Uterus (tissue), 2 donors: Measurements from ENCODE around the gene EEF1AKMT3.

Experiments
- POLR2A ChIP-seq, 2 donors: fragments of 450-650 bp; IDR thresholded peaks; one replicate each; pipeline ENCODE4 v1.6.1; 2016; ENCODE audit warnings: antibody characterized with exemption in 2 of 2, mild to moderate bottlenecking in 1 of 2, moderate library complexity in 1 of 2
- TF ChIP-seq, protein P1 (sequence below), 4 experiments: fragments of 200-600 bp in 2 of 4; fragments of 450-650 bp in 2 of 4; sonication (generic) in 2 of 4; IDR thresholded peaks; one replicate each; pipeline ENCODE4 v1.5.1; 2016 to 2019; ENCODE audit warnings: antibody characterized with exemption in 4 of 4, mild to moderate bottlenecking in 2 of 4, moderate library complexity in 1 of 4

DNA sequence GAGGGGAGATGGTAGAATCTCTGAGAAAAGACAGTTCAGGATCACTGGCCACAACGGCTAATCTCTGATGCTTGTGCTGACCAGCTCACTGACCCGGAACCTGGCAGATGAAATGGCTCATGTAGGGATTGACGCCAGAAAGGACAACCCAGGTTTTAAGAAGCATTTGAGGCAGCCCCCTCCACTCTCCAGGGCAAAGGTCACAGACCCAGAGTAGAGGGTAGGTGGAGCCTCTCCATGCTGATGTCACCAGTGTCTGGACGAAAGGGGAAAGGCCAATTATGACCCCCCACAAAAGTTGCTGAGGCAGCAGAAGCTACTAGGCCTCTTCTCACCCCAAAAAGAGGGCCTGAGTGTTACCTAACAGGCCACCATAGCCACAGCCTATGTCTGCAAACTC, 1.7 kb upstream of the EEF1AKMT3 start:
- TF ChIP-seq, protein P1, sequence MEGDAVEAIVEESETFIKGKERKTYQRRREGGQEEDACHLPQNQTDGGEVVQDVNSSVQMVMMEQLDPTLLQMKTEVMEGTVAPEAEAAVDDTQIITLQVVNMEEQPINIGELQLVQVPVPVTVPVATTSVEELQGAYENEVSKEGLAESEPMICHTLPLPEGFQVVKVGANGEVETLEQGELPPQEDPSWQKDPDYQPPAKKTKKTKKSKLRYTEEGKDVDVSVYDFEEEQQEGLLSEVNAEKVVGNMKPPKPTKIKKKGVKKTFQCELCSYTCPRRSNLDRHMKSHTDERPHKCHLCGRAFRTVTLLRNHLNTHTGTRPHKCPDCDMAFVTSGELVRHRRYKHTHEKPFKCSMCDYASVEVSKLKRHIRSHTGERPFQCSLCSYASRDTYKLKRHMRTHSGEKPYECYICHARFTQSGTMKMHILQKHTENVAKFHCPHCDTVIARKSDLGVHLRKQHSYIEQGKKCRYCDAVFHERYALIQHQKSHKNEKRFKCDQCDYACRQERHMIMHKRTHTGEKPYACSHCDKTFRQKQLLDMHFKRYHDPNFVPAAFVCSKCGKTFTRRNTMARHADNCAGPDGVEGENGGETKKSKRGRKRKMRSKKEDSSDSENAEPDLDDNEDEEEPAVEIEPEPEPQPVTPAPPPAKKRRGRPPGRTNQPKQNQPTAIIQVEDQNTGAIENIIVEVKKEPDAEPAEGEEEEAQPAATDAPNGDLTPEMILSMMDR (IDR thresholded peaks at IDR 0.05): no peak
- TF ChIP-seq POLR2A (IDR thresholded peaks at IDR 0.05): no peak
